Measurements from ENCODE around the gene SBF1. TPM values are rescaled to one million over a fixed set of nuclear protein-coding genes. Genes with fewer than 3 reads are reported as not detected.

Gene SBF1
- total and polyA plus RNA-seq, 12 donors, result 41.0 to 73.0 (median 48.1) TPM

DNA sequence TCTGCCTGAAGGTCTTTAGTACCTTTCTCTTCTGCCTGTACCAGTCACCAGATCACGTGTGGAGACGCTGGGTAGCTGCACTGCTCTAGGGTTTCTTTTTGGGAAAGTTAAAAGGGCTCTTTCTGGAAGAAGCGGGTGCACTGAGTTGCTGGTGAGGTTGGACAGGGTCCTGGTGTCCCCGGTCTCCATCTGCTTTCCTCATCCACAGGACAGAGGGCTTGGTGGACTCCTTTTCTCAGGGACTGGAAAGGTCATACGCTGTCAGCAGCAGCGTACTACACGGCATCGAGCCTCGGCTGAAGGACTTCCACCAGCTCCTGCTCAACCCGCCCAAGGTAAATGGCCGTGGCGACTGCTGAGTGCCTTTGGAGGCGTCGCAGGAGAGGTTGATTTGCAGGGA is 52.8 kb downstream of the SBF1 start:
- WGBS, 2 donors, result 95% methylated on average over 14 of the region's 14 CpGs
- no peaks in the 10 kb centered on the region for H3K27me3 ChIP-seq

DNA sequence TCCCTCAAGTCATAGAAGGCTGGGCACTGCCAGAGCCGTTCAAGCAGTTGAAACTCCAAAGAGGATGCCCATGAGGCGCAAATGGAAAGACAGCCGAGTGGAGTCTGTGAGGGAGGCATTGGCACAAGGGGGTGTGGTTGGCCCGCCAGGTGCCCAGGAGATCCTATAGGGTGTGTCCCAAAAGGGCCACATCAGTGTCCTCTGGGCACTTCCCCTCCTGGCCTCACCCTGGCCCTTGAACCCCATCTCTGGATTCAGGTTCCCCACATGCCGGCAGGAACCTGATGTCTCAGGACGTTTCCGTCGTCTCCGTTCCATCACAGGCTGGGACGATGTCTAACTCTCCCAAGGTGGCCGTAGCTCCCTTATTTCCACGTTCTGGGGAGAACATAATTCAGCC is 54.3 kb downstream of the SBF1 start:
- intact Hi-C loops (cut with DNase I), result no loop called here
- Histone ChIP-seq H3K4me3 (no peak overlapping the region), H3K27me3 (no peaks in the 10 kb centered on the region), H3K9me3 (no peaks in the 10 kb centered on the region), H3K4me1 (peaks cover 0 to 3% (median 0%) of the 10 kb centered on the region in 9 donors), H3K27ac (no peak overlapping the region), H3K36me3 (peaks cover 0 to 98% (median 75%) of the 10 kb centered on the region in 9 donors)
- 89 to 94% methylated on average over 12 of the region's 12 CpGs for WGBS, 2 donors
- no peak for DNase-seq
- ATAC-seq, result no peak
- TF ChIP-seq CTCF (IDR thresholded peaks at IDR 0.05), result no peak

More for the DNA sequence above, 52.8 kb downstream of the SBF1 start:
- H3K4me3 ChIP-seq, result no peak overlapping the region
- intact Hi-C loops (cut with DNase I), result no loop called here
- ATAC-seq (no peak), DNase-seq (no peak)
- H3K36me3 ChIP-seq, result peaks cover 0 to 98% (median 61%) of the 10 kb centered on the region in 9 donors
- no peak overlapping the region for H3K27ac ChIP-seq
- TF ChIP-seq CTCF (IDR thresholded peaks at IDR 0.05), result no peak
- peaks cover 0 to 3% (median 0%) of the 10 kb centered on the region in 9 donors for H3K4me1 ChIP-seq
- H3K9me3 ChIP-seq, result no peaks in the 10 kb centered on the region

GRCh38 chr22:50420015-50420414 is 54.8 kb downstream of the SBF1 start:
- no peaks in the 10 kb centered on the region for H3K27me3 ChIP-seq
- H3K27ac ChIP-seq, result no peak overlapping the region
- H3K4me3 ChIP-seq, result no peak overlapping the region
- ATAC-seq (no peak), DNase-seq (no peak)
- TF ChIP-seq CTCF (IDR thresholded peaks at IDR 0.05), result no peak
- intact Hi-C loops (cut with DNase I), result no loop called here
- no peaks in the 10 kb centered on the region for H3K9me3 ChIP-seq
- H3K36me3 ChIP-seq, result peaks cover 0 to 98% (median 78%) of the 10 kb centered on the region in 9 donors
- WGBS, 2 donors, result 93 to 94% methylated on average over 10 of the region's 10 CpGs
- H3K4me1 ChIP-seq, result peaks cover 0 to 3% (median 0%) of the 10 kb centered on the region in 9 donors

DNA sequence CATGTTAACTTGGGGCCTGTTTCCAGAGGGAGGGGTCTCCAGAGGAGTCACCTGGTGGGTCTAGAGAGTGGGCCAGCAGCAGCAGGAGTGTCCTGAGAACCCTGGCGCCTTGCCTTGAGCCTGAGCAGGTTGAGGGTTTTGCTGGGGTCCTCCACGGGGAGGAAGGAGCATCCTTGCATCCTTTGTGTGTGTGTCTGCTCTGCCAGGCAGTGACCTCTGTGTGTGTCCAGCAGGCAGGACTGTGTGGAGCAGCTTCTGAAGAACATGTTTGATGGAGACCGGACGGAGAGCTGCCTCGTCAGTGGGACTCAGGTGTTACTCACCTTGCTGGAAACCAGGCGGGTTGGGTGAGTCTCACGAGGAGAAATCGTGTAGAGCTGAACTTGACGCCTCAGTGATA is 55.7 kb downstream of the SBF1 start:
- H3K4me1 ChIP-seq, result peaks cover 0 to 3% (median 0%) of the 10 kb centered on the region in 9 donors
- intact Hi-C loops (cut with DNase I), result no loop called here
- no peak overlapping the region for H3K4me3 ChIP-seq
- H3K27ac ChIP-seq, result no peak overlapping the region
- ATAC-seq, result no peak
- no peaks in the 10 kb centered on the region for H3K9me3 ChIP-seq
- WGBS, 2 donors, result 91 to 92% methylated on average over 9 of the region's 9 CpGs
- TF ChIP-seq CTCF (IDR thresholded peaks at IDR 0.05), result no peak
- H3K36me3 ChIP-seq, result peaks cover 0 to 100% (median 82%) of the 10 kb centered on the region in 9 donors
- DNase-seq, result no peak
- no peaks in the 10 kb centered on the region for H3K27me3 ChIP-seq

All from heart right ventricle (tissue), 16 donors.